A204.1 (cell line): Measurements from ENCODE around the gene TBXT.
"Not testable (repeated sequence)": the region's sequence is repeated elsewhere in the genome, so short reads cannot be mapped to it uniquely, and the experiment has no call there.

Experiments
- FAIRE-seq: peaks from 2 replicates; lab custom pipeline; 2012; peaks lifted over from hg19 to GRCh38; lab: Jason Lieb, UNC

TBXT gene

GRCh38 chr6:166169549-166170421 lies 2.1 kb upstream of the TBXT start:
- no peak for FAIRE-seq

- no peak for FAIRE-seq
Measured at GRCh38 chr6:166168616-166169548, 1.2 kb upstream of the TBXT start.

- no peak for FAIRE-seq
Measured at GRCh38 chr6:166167258-166167731, 356 bp downstream of the TBXT start.

GRCh38 chr6:166166314-166167257 lies 1.1 kb downstream of the TBXT start:
- no peak for FAIRE-seq

- FAIRE-seq = no peak
Measured at GRCh38 chr6:166165558-166166313, 1.9 kb downstream of the TBXT start.

- FAIRE-seq = no peak
Measured at GRCh38 chr6:166162599-166163342, 4.9 kb downstream of the TBXT start.

- FAIRE-seq = no peak
Measured at GRCh38 chr6:166157930-166158617, 9.6 kb downstream of the TBXT start.

GRCh38 chr6:166156942-166157341 lies 10.7 kb downstream of the TBXT start:
- FAIRE-seq = peak; percentile 91

- FAIRE-seq = no peak
Measured at GRCh38 chr6:166153966-166154365, 13.7 kb downstream of the TBXT start.

- FAIRE-seq = no peak
Measured at GRCh38 chr6:166152660-166153059, 15.0 kb downstream of the TBXT start.

- FAIRE-seq = no peak
Measured at GRCh38 chr6:166151798-166152197, 15.9 kb downstream of the TBXT start.

GRCh38 chr6:166145751-166146150 lies 21.9 kb downstream of the TBXT start:
- FAIRE-seq = no peak

- FAIRE-seq = no peak
Measured at GRCh38 chr6:166143011-166143410, 24.6 kb downstream of the TBXT start.

GRCh38 chr6:166127624-166128472 lies 39.8 kb downstream of the TBXT start:
- no peak for FAIRE-seq

- not testable (repeated sequence) for FAIRE-seq
Measured at GRCh38 chr6:166123115-166123514, 44.5 kb downstream of the TBXT start.

- no peak for FAIRE-seq
Measured at GRCh38 chr6:166121726-166122125, 45.9 kb downstream of the TBXT start.

GRCh38 chr6:166119116-166119911 lies 48.3 kb downstream of the TBXT start:
- no peak for FAIRE-seq

GRCh38 chr6:166115609-166116008 lies 52.0 kb downstream of the TBXT start:
- FAIRE-seq = no peak
